ENCODE measurements around the gene MCC.

The MCC gene

GRCh38 chr5:113224605-113225065, 263.6 kb downstream of the MCC start:
- no peak for TF ChIP-seq CTCF (IDR thresholded peaks at IDR 0.05; ENCODE audit: extremely low read depth, missing control alignments)

GRCh38 chr5:113223831-113224604, 264.2 kb downstream of the MCC start:
- no peak for DNase-seq (ENCODE audit: low spot score)
- TF ChIP-seq CTCF (IDR thresholded peaks at IDR 0.05; ENCODE audit: extremely low read depth, missing control alignments), result no peak

More at GRCh38 chr5:113224605-113225065, 263.6 kb downstream of the MCC start:
- no peak for DNase-seq (ENCODE audit: low spot score)

- no peak for DNase-seq (ENCODE audit: low spot score)
- TF ChIP-seq CTCF (IDR thresholded peaks at IDR 0.05; ENCODE audit: extremely low read depth, missing control alignments), result no peak
These were observed 264.9 kb downstream of the MCC start for GRCh38 chr5:113223315-113223714.

- no peak for TF ChIP-seq CTCF (IDR thresholded peaks at IDR 0.05; ENCODE audit: extremely low read depth, missing control alignments)
- DNase-seq (ENCODE audit: low spot score), result no peak
These were observed 266.7 kb downstream of the MCC start for GRCh38 chr5:113221294-113222176.

- TF ChIP-seq CTCF (IDR thresholded peaks at IDR 0.05; ENCODE audit: extremely low read depth, missing control alignments), result no peak
- no peak for DNase-seq (ENCODE audit: low spot score)
These were observed 268.6 kb downstream of the MCC start for GRCh38 chr5:113219695-113220094.

- DNase-seq (ENCODE audit: low spot score), result no peak
- TF ChIP-seq CTCF (IDR thresholded peaks at IDR 0.05; ENCODE audit: extremely low read depth, missing control alignments), result no peak
These were observed 269.2 kb downstream of the MCC start for GRCh38 chr5:113218906-113219517.

All from GM20000 (cell line).